Activated B cell treated with CpG ODN at 0.5 μM for 24 hours (primary cell): ENCODE data around the gene TUBA3E. TPM values are rescaled to one million over a fixed set of nuclear protein-coding genes. Genes with fewer than 3 reads are reported as not detected.
"Not testable (repeated sequence)": the region's sequence is repeated elsewhere in the genome, so short reads cannot be mapped to it uniquely, and the experiment has no call there.

Experiments
- ATAC-seq: fragments of 200-7000 bp; cut with Tn5 transposase; one replicate; pipeline ENCODE4 v1.10.0; 2021; ENCODE audit warnings: low read depth, mild to moderate bottlenecking, moderate library complexity
- CTCF ChIA-PET: fragments of 350-600 bp; sonication (Branson Sonifier 250); formaldehyde crosslinking; loops from one replicate; lab custom pipeline; 2021; ENCODE audit warnings: antibody characterized with exemption; lab: Charles Lee
- POLR2A ChIA-PET: fragments of 350-600 bp; sonication (Branson Sonifier 250); formaldehyde crosslinking; loops from one replicate; lab custom pipeline; 2021; ENCODE audit warnings: antibody characterized with exemption; lab: Charles Lee
- DNase-seq: peaks from one replicate; pipeline ENCODE4 v3.0.0; 2022
- H3K27ac Mint-ChIP-seq: one replicate; pipeline ENCODE4 v1.8.0; 2020; ENCODE audit warnings: mixed read lengths
- H3K27me3 Mint-ChIP-seq: one replicate; pipeline ENCODE4 v1.8.0; 2021; ENCODE audit warnings: mixed read lengths
- H3K36me3 Mint-ChIP-seq: one replicate; pipeline ENCODE4 v1.8.0; 2021; ENCODE audit warnings: low read depth, mixed read lengths
- H3K4me1 Mint-ChIP-seq: one replicate; pipeline ENCODE4 v1.8.0; 2021; ENCODE audit warnings: mixed read lengths
- H3K4me3 Mint-ChIP-seq: one replicate; pipeline ENCODE4 v1.8.0; 2020; ENCODE audit warnings: mild to moderate bottlenecking, mixed read lengths
- H3K9me3 Mint-ChIP-seq: one replicate; pipeline ENCODE4 v1.8.0; 2020; ENCODE audit warnings: mixed read lengths
- intact Hi-C: fragments of 100-400 bp; cut with micrococcal nuclease; formaldehyde crosslinking; loops from one replicate; pipeline ENCODE4 v1.15.1; 2024
- total RNA-seq: library from RNA; stranded (reverse); gene quantifications from 2 replicates; pipeline ENCODE4 v1.2.3, GENCODE V29; 2022
- TF ChIP-seq, protein P1 (sequence below): fragments of 200-600 bp; IDR thresholded peaks from one replicate; pipeline ENCODE4 v1.8.0; 2022; ENCODE audit warnings: antibody characterized with exemption, mild to moderate bottlenecking

The TUBA3E gene
- total RNA-seq, 1 donor from 2014 or later = not detected

DNA sequence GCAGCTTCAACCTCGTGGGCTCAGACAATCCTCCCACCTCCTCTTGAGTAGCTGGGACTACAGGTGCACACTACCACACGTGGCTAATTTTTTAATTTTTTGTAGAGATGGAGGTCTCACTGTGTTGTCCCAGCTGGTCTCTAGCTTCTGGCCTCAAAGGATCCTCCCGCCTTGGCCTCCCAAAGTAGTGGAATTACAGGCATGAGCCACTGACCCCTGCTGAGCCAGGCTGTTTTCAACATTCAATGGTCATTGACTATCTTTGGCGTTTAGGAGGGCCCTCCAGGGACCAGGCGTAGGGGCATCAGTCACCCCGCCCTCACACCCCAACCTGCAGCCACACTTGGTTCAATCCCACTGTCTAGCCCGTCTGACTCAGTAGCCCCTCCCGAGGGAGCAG, 11.0 kb downstream of the TUBA3E start:
- CTCF ChIA-PET = interaction anchor here (0.7 kb wide), 1 partner anchor 146 kb away, joined by 3 read pairs; no protein-coding TSS in a partner anchor
- Mint-ChIP-seq H3K9me3 (no peaks in the 10 kb centered on the region), H3K27ac (no peak overlapping the region), H3K4me3 (no peak overlapping the region), H3K4me1 (peaks cover 15% of the 10 kb centered on the region), H3K27me3 (no peaks in the 10 kb centered on the region), H3K36me3 (peaks cover 14% of the 10 kb centered on the region)
- intact Hi-C loops = no loop called here
- POLR2A ChIA-PET = no interaction called here
- no peak for DNase-seq
- no peak for ATAC-seq
- TF ChIP-seq, protein P1, sequence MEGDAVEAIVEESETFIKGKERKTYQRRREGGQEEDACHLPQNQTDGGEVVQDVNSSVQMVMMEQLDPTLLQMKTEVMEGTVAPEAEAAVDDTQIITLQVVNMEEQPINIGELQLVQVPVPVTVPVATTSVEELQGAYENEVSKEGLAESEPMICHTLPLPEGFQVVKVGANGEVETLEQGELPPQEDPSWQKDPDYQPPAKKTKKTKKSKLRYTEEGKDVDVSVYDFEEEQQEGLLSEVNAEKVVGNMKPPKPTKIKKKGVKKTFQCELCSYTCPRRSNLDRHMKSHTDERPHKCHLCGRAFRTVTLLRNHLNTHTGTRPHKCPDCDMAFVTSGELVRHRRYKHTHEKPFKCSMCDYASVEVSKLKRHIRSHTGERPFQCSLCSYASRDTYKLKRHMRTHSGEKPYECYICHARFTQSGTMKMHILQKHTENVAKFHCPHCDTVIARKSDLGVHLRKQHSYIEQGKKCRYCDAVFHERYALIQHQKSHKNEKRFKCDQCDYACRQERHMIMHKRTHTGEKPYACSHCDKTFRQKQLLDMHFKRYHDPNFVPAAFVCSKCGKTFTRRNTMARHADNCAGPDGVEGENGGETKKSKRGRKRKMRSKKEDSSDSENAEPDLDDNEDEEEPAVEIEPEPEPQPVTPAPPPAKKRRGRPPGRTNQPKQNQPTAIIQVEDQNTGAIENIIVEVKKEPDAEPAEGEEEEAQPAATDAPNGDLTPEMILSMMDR = no peak

DNA sequence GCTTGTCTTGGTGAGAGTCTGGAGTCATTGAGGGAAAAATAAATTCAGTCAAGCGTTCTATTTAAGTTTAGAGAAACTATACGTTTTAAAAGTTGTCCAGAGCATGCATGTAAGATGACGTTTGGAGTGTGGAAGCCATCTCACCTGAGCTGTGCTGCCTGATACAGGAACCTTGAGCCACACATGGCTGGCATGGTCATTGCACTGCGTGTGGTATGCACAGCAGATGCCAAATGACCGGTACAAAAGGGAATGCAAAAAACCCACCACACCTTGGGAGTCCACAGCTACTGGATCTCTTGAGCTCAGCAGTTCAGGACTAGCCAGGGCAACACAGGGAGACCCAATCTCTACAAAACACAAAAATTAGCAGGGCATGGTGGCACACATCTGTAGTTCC, 11.8 kb downstream of the TUBA3E start:
- POLR2A ChIA-PET = interaction anchor here (0.6 kb wide), 1 partner anchor 14 kb away, joined by 3 read pairs; no protein-coding TSS in a partner anchor
- TF ChIP-seq, protein P1 = no peak

DNA sequence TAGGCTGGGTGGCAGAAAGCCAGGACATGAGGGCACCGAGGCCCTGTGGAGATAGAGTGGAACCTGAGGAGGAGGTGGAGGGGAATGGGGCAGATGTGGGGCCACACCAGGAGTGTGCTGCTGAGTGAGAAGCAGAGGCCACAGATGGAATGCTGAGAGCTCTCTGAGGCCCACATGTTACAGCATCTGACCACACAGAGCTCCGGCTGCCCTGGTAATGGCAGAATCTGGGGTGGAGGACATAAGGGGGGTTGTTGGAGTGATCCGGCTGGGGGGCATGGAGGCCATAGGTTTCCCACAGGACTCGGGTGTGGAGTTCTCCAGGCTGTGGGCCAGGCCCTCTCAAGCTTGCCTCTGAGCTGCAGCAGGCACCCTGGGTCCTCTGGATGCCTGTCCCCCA, 12.3 kb downstream of the TUBA3E start:
- Mint-ChIP-seq H3K36me3 (peaks cover 5% of the 10 kb centered on the region), H3K9me3 (no peaks in the 10 kb centered on the region), H3K4me1 (peaks cover 18% of the 10 kb centered on the region), H3K27me3 (no peaks in the 10 kb centered on the region), H3K27ac (no peak overlapping the region), H3K4me3 (no peak overlapping the region)
- intact Hi-C loops = no loop called here
- POLR2A ChIA-PET = no interaction called here
- TF ChIP-seq, protein P1 = no peak
- ATAC-seq (no peak), DNase-seq (no peak)
- CTCF ChIA-PET = no interaction called here

More for the DNA sequence above, 11.8 kb downstream of the TUBA3E start:
- H3K4me3 Mint-ChIP-seq = no peak overlapping the region
- intact Hi-C loops = no loop called here
- no peak for DNase-seq
- peaks cover 10% of the 10 kb centered on the region for H3K36me3 Mint-ChIP-seq
- H3K27me3 Mint-ChIP-seq = no peaks in the 10 kb centered on the region
- H3K9me3 Mint-ChIP-seq = no peaks in the 10 kb centered on the region
- H3K4me1 Mint-ChIP-seq = peaks cover 15% of the 10 kb centered on the region
- CTCF ChIA-PET = no interaction called here
- H3K27ac Mint-ChIP-seq = no peak overlapping the region
- ATAC-seq = no peak

DNA sequence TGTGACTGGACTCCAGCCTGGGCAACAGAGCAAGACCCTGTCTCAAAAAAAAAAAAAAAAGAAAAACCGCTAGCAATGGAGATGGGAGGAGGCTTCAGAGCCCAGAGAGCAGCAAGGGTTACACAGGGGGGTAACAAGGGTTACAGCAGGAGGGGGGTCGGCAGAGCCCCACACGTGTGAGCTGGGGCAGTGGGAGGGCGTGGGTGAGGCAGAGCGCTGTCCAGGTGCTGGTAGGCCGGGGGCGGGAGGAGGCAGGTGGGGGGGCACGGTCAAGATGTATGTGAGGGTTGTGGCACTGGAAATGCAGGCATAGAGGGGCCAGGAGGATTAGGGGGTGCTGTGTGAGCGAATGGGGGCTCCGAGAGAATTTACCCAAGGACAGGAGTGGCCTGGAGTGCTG, 12.8 kb downstream of the TUBA3E start:
- no peak for DNase-seq
- ChIA-PET CTCF (no interaction called here), POLR2A (interaction anchor here (0.6 kb wide), 1 partner anchor 148 kb away, joined by 10 read pairs; no protein-coding TSS in a partner anchor)
- TF ChIP-seq, protein P1 = no peak
- intact Hi-C loops = no loop called here
- Mint-ChIP-seq H3K27me3 (no peaks in the 10 kb centered on the region), H3K9me3 (no peaks in the 10 kb centered on the region), H3K36me3 (peaks cover 2% of the 10 kb centered on the region), H3K27ac (no peak overlapping the region), H3K4me1 (peaks cover 22% of the 10 kb centered on the region), H3K4me3 (no peak overlapping the region)
- no peak for ATAC-seq

DNA sequence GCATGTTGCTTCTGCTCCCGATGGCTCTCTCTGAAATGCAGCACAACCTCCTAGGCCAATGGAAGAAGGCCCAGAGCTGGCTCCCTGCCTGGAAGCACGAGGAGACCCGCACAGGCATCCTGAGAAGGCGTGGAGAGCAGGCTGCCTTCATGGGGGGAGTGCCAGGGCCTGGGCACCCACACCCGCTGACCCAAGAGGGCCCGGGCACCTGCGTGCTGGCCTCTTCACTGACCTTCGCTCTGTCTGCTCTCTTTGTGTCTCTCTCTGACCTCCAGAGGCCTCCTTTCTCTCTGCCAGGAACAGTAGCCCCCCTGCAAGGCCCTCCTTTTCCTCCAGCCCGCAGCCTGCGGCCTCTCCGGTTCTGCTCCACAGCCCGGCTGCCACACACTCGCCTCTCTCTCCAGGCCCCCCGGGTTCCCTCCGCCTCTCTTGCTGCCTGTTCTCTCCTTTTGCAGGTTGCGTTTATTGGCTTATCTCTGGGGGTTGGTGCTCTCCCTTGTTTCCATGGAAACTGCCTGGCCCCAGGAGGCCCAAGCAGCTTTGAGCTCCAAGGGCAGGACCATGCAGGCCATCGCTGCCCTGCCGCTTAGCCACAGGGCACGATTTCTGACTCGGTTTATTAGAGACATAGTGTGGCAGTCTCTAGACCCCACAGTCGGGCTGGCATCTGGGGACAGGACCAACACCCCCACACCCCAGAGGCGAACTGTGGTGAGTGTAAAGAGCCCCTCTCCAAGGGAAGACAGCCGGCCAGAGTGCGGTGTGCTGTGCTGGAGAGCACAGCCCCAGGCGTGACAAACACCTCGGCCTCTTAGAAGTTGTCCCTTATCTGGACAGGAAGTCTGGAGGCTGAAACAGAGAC, 14.5 kb downstream of the TUBA3E start:
- Mint-ChIP-seq H3K4me1 (peaks cover 29% of the 10 kb centered on the region), H3K27me3 (no peaks in the 10 kb centered on the region), H3K9me3 (no peaks in the 10 kb centered on the region), H3K27ac (no peak overlapping the region), H3K4me3 (peak overlapping the region; percentile 77), H3K36me3 (peaks cover 1% of the 10 kb centered on the region)
- no peak for ATAC-seq
- TF ChIP-seq, protein P1 = no peak
- intact Hi-C loops = loop anchor here (2.0 to 5.0 kb wide), 2 partner anchors 149 to 1866 kb away; partner anchors contain the start of gene HS6ST1
- POLR2A ChIA-PET = no interaction called here
- CTCF ChIA-PET = no interaction called here
- no peak for DNase-seq

DNA sequence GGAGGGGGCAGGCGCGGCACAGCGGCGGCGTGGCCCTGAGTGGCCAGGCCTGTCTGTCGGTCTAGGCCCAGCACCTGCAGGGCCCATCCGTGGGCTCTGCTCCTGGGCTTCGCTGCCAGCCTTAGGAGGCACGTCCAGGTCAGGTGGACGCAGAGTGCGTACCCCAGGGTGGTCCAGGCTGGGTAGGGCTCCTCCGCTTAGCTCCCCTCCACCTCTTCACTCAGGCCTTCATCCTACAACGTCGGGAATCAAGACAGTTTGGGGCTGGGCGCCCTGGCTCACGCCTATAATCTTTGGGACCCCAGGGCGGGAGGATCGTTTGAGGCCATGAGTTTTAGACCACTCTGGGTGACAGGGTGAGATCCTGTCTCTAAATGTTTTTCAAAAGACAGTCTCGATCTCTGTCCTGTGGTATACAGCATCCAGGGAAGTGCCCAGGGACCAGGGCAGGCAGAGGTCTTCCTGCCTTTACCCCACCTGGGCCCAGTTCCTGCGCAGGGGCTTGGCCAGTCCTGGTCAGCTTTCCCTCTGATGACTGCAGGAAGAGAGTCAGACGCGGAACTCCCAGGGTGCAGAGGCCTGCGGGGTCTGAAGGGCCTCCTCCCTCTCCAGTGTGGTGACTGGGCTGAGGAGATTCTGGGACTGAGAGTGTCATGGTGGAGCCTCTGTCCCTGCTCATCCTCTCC, 15.3 kb downstream of the TUBA3E start:
- DNase-seq, POLR2A ChIA-PET, H3K36me3 Mint-ChIP-seq, ATAC-seq, H3K27me3 Mint-ChIP-seq, H3K9me3 Mint-ChIP-seq: not testable (repeated sequence)
- intact Hi-C loops = loop anchor here (2.0 to 5.0 kb wide), 2 partner anchors 150 to 1866 kb away; partner anchors contain the start of gene HS6ST1
- H3K4me1 Mint-ChIP-seq = peaks cover 31% of the 10 kb centered on the region
- CTCF ChIA-PET = interaction anchor here (2.4 kb wide), 1 partner anchor 159 kb away, joined by 19 read pairs; the partner anchor contains the start of gene IMP4
- H3K4me3 Mint-ChIP-seq = peak overlapping the region; percentile 77
- H3K27ac Mint-ChIP-seq = peak overlapping the region; percentile 41
